GM21717 (cell line): ENCODE results near the gene STUM.

Source experiments
- ATAC-seq: cut with Tn5 transposase; IDR thresholded peaks from one replicate; pipeline ENCODE4 v1.9.1; 2021; ENCODE audit warnings: mild to moderate bottlenecking, moderate library complexity; ENCODE audit not compliant: unreplicated experiment

STUM gene

GRCh38 chr1:226558036-226558650 is 9.6 kb downstream of the STUM start:
- ATAC-seq, result no peak

GRCh38 chr1:226560243-226560642 is 11.7 kb downstream of the STUM start:
- ATAC-seq, result no peak

GRCh38 chr1:226562989-226563388 is 14.4 kb downstream of the STUM start:
- no peak for ATAC-seq

DNA sequence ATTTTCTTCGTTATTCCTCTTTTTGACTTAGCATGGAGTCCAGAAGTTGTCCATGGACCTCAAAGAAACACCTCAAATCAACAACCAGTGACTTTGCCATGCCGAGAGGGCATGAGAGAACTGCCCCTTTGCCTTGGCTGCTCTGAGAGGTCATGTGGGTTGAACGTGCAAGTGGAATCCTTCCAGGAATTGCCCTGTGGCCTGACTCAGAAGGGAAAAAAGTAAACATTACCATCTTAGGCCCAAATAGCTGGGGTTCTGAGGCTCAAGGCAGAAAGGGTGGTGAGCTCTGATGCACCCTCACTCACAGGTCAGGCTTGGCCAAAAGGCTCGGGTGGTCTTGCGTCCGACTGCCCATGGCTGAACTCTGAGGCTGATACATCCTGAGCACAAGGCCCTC is 15.1 kb downstream of the STUM start:
- no peak for ATAC-seq

DNA sequence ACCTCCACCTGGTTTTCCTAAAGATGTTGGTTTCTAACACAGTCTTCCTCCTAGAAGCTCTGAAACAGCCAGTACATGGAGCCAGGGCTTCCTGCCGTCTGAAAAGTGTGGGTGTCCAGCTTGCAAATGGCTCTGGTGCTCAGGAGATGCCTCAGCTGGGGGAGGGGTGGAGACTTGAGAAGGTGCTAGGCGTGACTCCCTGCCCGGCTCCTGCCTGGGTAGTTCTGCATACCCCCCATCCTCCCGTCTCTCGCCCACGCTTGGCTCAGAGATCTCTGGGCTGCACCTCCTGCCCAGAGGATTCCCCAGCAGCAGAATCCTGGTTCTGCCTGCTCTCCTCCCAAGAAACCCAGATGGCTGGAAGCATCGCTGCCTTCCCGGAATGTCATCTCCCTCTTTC is 16.9 kb downstream of the STUM start:
- no peak for ATAC-seq

- no peak for ATAC-seq
Observed at GRCh38 chr1:226566234-226566633, 17.7 kb downstream of the STUM start.

- ATAC-seq, result no peak
Observed at GRCh38 chr1:226566760-226567159, 18.2 kb downstream of the STUM start.

GRCh38 chr1:226568077-226568831 is 19.7 kb downstream of the STUM start:
- ATAC-seq, result no peak

- ATAC-seq, result no peak
Observed at GRCh38 chr1:226568975-226569741, 20.6 kb downstream of the STUM start.

GRCh38 chr1:226569879-226570547 is 21.4 kb downstream of the STUM start:
- no peak for ATAC-seq

DNA sequence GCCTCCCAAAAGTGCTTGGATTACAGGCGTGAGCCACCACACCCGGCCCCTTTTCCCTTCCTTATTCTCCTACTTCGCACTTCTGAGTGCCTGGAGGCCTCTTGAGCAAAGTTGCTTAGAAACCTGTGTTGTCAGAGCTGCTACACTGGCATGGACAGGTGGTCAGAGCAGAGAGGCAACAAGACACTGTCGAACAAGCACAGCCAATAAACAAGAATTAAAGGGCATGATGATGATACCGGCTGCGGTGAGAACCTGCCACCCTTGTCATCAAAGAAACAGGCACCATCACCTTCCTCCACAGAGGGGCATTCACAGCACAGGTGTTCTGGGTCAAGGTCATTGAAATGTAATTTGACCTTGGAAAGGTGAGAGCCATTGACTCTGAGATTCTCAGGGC is 23.3 kb downstream of the STUM start:
- no peak for ATAC-seq

- no peak for ATAC-seq
Observed at GRCh38 chr1:226572325-226572726, 23.8 kb downstream of the STUM start.

DNA sequence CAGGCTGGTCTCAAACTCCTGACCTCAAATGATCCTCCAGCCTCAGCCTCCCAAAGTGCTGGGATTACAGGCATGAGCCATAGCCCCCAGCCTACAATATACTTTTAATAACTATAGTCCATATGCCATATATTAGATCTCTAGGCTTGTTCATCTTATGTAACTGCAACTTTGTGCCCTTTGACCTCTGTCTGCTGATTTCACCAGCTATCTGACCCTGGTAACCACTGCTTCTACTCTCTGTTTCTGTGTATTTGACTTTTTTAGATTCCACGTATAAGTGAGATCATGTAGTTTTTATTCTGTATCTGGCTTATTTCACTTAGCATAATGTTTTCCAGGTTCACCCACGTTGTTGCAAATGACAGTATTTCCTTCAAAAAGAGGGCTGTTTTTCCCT is 25.5 kb downstream of the STUM start:
- ATAC-seq, result no peak

DNA sequence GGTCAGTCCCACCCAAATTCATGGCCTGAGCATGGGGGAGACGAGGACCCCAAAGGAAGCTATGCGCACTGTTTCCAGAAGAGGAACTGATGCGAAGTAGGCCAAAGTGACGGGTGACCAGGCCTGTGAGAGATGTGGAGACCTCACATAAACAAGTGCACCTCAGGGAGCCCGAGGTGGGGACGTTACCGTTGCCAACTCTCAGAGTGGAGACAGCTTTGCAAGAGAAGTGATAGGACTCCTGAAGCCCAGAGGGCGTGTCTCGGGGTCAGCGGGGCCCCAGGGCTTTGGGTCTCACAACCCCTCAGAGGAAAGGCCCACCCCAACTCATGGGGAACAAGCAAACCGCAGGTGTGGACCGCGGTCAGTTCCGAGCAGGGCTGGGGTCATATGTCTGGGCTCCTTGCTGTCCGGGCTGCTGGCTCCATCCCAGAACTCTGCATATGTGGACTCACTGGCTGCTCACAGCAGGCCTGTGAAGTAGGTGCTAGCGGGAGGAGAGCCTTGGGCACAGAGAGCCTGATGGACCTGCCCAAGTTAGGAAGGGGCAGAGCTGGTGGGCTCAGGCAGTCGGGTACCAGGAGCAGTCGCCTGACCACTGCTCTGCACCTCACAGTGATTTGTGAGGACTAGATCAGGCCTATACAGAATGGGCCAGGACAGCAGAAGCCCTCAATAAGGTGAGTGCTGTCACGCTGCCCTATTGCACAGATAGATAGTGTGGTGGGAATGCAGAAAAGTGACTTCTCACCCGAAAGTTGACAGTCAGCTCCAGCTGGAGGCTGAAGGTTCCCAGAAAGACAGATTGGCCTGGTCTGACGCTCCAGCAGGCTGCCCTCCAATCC is 26.2 kb downstream of the STUM start:
- no peak for ATAC-seq

DNA sequence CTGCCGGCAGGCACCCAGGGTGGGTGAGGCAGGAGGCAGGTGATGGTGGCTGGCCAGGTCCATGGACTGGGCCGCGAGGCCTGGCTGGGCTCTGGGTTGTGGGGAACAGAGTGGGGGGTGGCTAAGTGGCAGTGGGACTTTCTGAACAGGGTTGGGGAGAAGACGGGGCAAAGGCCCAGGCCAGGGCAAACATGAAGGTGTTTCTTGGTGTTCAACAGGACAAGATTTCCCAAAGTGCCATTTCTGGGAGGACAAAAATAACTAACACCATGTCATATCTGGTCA is 26.8 kb downstream of the STUM start:
- ATAC-seq, result no peak

GRCh38 chr1:226575739-226576378 is 27.3 kb downstream of the STUM start:
- ATAC-seq, result no peak

GRCh38 chr1:226576601-226577000 is 28.0 kb downstream of the STUM start:
- ATAC-seq, result no peak

- ATAC-seq, result no peak
Observed at GRCh38 chr1:226577401-226578180, 29.0 kb downstream of the STUM start.

DNA sequence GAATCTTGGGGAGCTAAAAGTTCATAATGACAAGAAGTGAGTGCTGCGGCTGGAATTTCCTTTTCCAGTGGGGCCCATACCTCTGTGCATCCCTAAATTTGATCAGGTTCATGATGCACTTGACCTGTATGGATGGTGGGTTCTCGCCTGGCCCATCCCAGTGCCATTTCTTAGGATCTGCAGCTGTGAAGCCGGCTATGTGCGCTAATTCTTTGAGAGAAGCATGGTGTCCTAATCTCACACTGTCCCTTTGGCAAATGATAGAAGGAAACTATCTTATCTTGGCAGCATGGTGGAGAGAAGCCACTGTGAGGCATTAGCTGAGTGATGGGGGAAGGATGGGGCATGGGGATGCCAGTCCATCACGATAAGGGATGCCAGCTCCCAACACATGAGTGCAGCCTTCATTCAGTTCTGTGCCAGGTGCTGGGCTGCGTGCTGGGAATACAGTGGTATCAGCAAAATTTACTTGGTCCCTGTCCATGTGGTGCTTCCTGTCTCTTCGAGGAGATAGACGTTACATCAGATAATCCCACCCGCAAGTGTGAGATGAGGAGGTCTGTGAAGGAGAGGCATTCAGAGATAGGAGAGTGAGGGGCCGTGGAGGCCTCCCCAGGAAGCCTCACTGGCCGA is 30.5 kb downstream of the STUM start:
- no peak for ATAC-seq
